Smooth muscle cell (in vitro differentiated cells): ENCODE data around the gene ATG101. TPM values are rescaled to one million over a fixed set of nuclear protein-coding genes. Genes with fewer than 3 reads are reported as not detected.

Experiments used
- DNase-seq: peaks from one replicate; lab custom pipeline; 2025; ENCODE audit not compliant: unreplicated experiment; lab: John Stamatoyannopoulos, UW
- H2AFZ ChIP-seq: fragments of 200-600 bp; sonication (generic); 2 replicates; pipeline ENCODE4 v1.6.0; 2016; ENCODE audit warnings: antibody characterized with exemption, low read depth, mild to moderate bottlenecking
- H3F3A ChIP-seq: fragments of 200-600 bp; sonication (generic); 2 replicates; pipeline ENCODE4 v1.6.0; 2017; ENCODE audit warnings: antibody characterized with exemption, low read depth
- H3K27ac ChIP-seq: fragments of 200-600 bp; sonication (generic); 2 replicates; pipeline ENCODE4 v1.5.1; 2016; ENCODE audit warnings: low read depth, mild to moderate bottlenecking
- H3K27me3 ChIP-seq: fragments of 200-600 bp; sonication (generic); 2 replicates; pipeline ENCODE4 v1.6.1; 2016; ENCODE audit warnings: low read depth, mild to moderate bottlenecking
- H3K36me3 ChIP-seq: fragments of 200-600 bp; sonication (generic); 2 replicates; pipeline ENCODE4 v1.5.1; 2016; ENCODE audit warnings: low read depth
- H3K4me1 ChIP-seq: fragments of 200-600 bp; sonication (generic); 2 replicates; pipeline ENCODE4 v1.5.1; 2016; ENCODE audit warnings: low read depth
- H3K4me2 ChIP-seq: fragments of 200-600 bp; sonication (generic); 2 replicates; pipeline ENCODE4 v1.6.0; 2016; ENCODE audit warnings: mild to moderate bottlenecking
- H3K4me3 ChIP-seq: fragments of 200-600 bp; sonication (generic); 2 replicates; pipeline ENCODE4 v1.5.1; 2016; ENCODE audit warnings: mild to moderate bottlenecking
- H3K79me2 ChIP-seq: fragments of 200-600 bp; sonication (generic); 2 replicates; pipeline ENCODE4 v1.6.0; 2016; ENCODE audit warnings: low read depth, mild to moderate bottlenecking
- H3K9ac ChIP-seq: fragments of 200-600 bp; sonication (generic); 2 replicates; pipeline ENCODE4 v1.6.0; 2016; ENCODE audit warnings: low read depth
- H3K9me3 ChIP-seq: fragments of 200-600 bp; sonication (generic); replicated peaks from 2 replicates; pipeline ENCODE4 v1.5.1; 2016; ENCODE audit warnings: low read depth
- H4K20me1 ChIP-seq: fragments of 200-600 bp; sonication (generic); 2 replicates; pipeline ENCODE4 v1.6.0; 2016; ENCODE audit warnings: low read depth
- CTCF ChIP-seq: fragments of 200-600 bp; sonication (generic); IDR thresholded peaks from 2 replicates; pipeline ENCODE4 v1.5.1; 2017; ENCODE audit warnings: borderline replicate concordance, mild to moderate bottlenecking, antibody characterized with exemption; ENCODE audit not compliant: insufficient read depth, poor library complexity, severe bottlenecking
- WGBS: methylation state at CpG from one replicate; pipeline ENCODE4 v1.1.7; 2016; ENCODE audit warnings: low lambda C conversion rate; 5-methylcytosine and 5-hydroxymethylcytosine counted together
- polyA plus RNA-seq: library from polyadenylated mRNA; unstranded; fragments of >200 nt; fragmentation: Nextera tagmentation; extraction: Ambion mirVana; gene quantifications from 2 replicates; pipeline ENCODE4 v1.2.1, GENCODE V29; 2016
- total RNA-seq: library from RNA; depleted of rRNA; stranded (reverse); fragments of >200 nt; gene quantifications from 2 replicates; pipeline ENCODE4 v1.2.3, GENCODE V29; 2014

ATG101 gene
- total and polyA plus RNA-seq, 2 experiments from 2014 or later: 73.4 to 114 TPM

- Histone ChIP-seq H4K20me1 (no peaks in the 10 kb centered on the region), H3K27me3 (no peaks in the 10 kb centered on the region), H3K9me3 (no peaks in the 10 kb centered on the region), H3K79me2 (peaks cover under 1% of the 10 kb centered on the region), H3K4me1 (peaks cover 31% of the 10 kb centered on the region), H3K9ac (peak overlapping the region; percentile 86), H3K27ac (peak overlapping the region; percentile 94), H3K36me3 (no peaks in the 10 kb centered on the region), H3K4me2 (peak overlapping the region; percentile 85), H3F3A (peaks cover 26% of the 10 kb centered on the region), H3K4me3 (peak overlapping the region; percentile 46), H2AFZ (peak overlapping the region; percentile 15)
- TF ChIP-seq CTCF: no peak
- DNase-seq: peak; percentile 86
- WGBS: 2% methylated on average over 41 of the region's 48 CpGs
These were observed 36.9 kb upstream of the ATG101 start for GRCh38 chr12:52032804-52033445.

- H4K20me1 ChIP-seq: peaks cover 5% of the 10 kb centered on the region
- H3K4me1 ChIP-seq: peaks cover 36% of the 10 kb centered on the region
- H3K27ac ChIP-seq: peak overlapping the region; percentile 94
- 78% methylated on average over 13 of the region's 13 CpGs for WGBS
- H2AFZ ChIP-seq: peak overlapping the region; percentile 15
- no peak for TF ChIP-seq CTCF
- no peaks in the 10 kb centered on the region for H3K27me3 ChIP-seq
- peak overlapping the region; percentile 40 for H3K4me3 ChIP-seq
- H3K79me2 ChIP-seq: peaks cover 8% of the 10 kb centered on the region
- H3K4me2 ChIP-seq: peak overlapping the region; percentile 79
- H3F3A ChIP-seq: peaks cover 29% of the 10 kb centered on the region
- H3K36me3 ChIP-seq: no peaks in the 10 kb centered on the region
- no peaks in the 10 kb centered on the region for H3K9me3 ChIP-seq
- no peak for DNase-seq
- H3K9ac ChIP-seq: peak overlapping the region; percentile 86
These were observed 36.2 kb upstream of the ATG101 start for GRCh38 chr12:52033446-52034140.

- Histone ChIP-seq H2AFZ (no peak overlapping the region), H3K4me1 (peaks cover 28% of the 10 kb centered on the region), H3F3A (peaks cover 29% of the 10 kb centered on the region), H3K36me3 (no peaks in the 10 kb centered on the region), H3K27ac (peak overlapping the region; percentile 70), H3K9ac (no peak overlapping the region), H3K4me2 (no peak overlapping the region), H3K27me3 (no peaks in the 10 kb centered on the region), H3K9me3 (no peaks in the 10 kb centered on the region), H3K4me3 (no peak overlapping the region), H3K79me2 (peaks cover 24% of the 10 kb centered on the region), H4K20me1 (peaks cover 21% of the 10 kb centered on the region)
- TF ChIP-seq CTCF: no peak
- no peak for DNase-seq
- WGBS: 85% methylated on average over 4 of the region's 4 CpGs
These were observed 34.6 kb upstream of the ATG101 start for GRCh38 chr12:52035190-52035589.
